IMR-90 (cell line): ENCODE data around the gene ZFR2. TPM values are rescaled to one million over a fixed set of nuclear protein-coding genes. Genes with fewer than 3 reads are reported as not detected.

Experiments used
- ATAC-seq: fragments of 200-7000 bp; cut with Tn5 transposase; 2 replicates; pipeline ENCODE4 v1.9.1; 2020; ENCODE audit warnings: low read depth, mild to moderate bottlenecking, moderate library complexity
- BruUV-seq: library from RNA; stranded (reverse); fragments of 400-500 nt; replicated peaks from 2 replicates; lab custom pipeline; 2021; lab: Mats Ljungman, UMichigan
- CTCF ChIA-PET: fragments of 300-600 bp; formaldehyde crosslinking; extraction: SDS; loops from one replicate; lab custom pipeline; 2021; ENCODE audit warnings: antibody characterized with exemption; lab: Yijun Ruan, JAX
- POLR2A ChIA-PET: fragments of 300-600 bp; sonication (Branson Sonifier 250); formaldehyde crosslinking; loops from one replicate; lab custom pipeline; 2022; ENCODE audit warnings: antibody characterized with exemption; ENCODE audit not compliant: unreplicated experiment; lab: Charles Lee
- DNase-seq: peaks from one replicate; pipeline ENCODE4 v3.0.0; 2013
- H2AFZ ChIP-seq: replicated peaks from 2 replicates; pipeline ENCODE3; 2013; ENCODE audit warnings: low read length, mild to moderate bottlenecking; ENCODE audit not compliant: poor library complexity
- H2AK5ac ChIP-seq: 2 replicates; pipeline ENCODE4 v1.6.1; 2013; ENCODE audit warnings: low read depth, low read length, inconsistent platforms
- H2AK9ac ChIP-seq: replicated peaks from 2 replicates; pipeline ENCODE3; 2013; ENCODE audit warnings: mild to moderate bottlenecking, low read depth, low read length, moderate library complexity; ENCODE audit not compliant: poor library complexity
- H2BK120ac ChIP-seq: 2 replicates; pipeline ENCODE4 v1.6.1; 2013; ENCODE audit warnings: low read depth, low read length, inconsistent platforms
- H2BK15ac ChIP-seq: 3 replicates; pipeline ENCODE4 v1.6.1; 2013; ENCODE audit warnings: low read depth, low read length, inconsistent platforms
- H2BK20ac ChIP-seq: 2 replicates; pipeline ENCODE4 v1.6.1; 2013; ENCODE audit warnings: low read depth, mild to moderate bottlenecking, inconsistent platforms, low read length, moderate library complexity
- H2BK5ac ChIP-seq: 2 replicates; pipeline ENCODE4 v1.6.1; 2013; ENCODE audit warnings: mild to moderate bottlenecking, low read depth, low read length, inconsistent platforms; ENCODE audit not compliant: poor library complexity, severe bottlenecking
- H3K14ac ChIP-seq: replicated peaks from 2 replicates; pipeline ENCODE4 v1.6.1; 2013; ENCODE audit warnings: low read depth, low read length, inconsistent platforms
- H3K18ac ChIP-seq: 2 replicates; pipeline ENCODE4 v1.6.1; 2013; ENCODE audit warnings: low read depth, low read length, control low read depth
- H3K23ac ChIP-seq: 2 replicates; pipeline ENCODE4 v1.6.1; 2013; ENCODE audit warnings: low read depth, low read length, inconsistent platforms
- H3K27ac ChIP-seq: 2 replicates; pipeline ENCODE4 v1.5.1; 2013; ENCODE audit warnings: mild to moderate bottlenecking, control low read depth, low read length; ENCODE audit not compliant: insufficient read depth
- H3K27me3 ChIP-seq: 2 replicates; pipeline ENCODE4 v1.6.1; 2013; ENCODE audit warnings: low read length; ENCODE audit not compliant: control insufficient read depth, insufficient read depth
- H3K36me3 ChIP-seq: 2 replicates; pipeline ENCODE4 v1.6.1; 2013; ENCODE audit warnings: low read length, mixed read lengths; ENCODE audit not compliant: control insufficient read depth, insufficient read depth
- H3K4ac ChIP-seq: 2 replicates; pipeline ENCODE4 v1.6.1; 2013; ENCODE audit warnings: low read depth, low read length, inconsistent platforms
- H3K4me1 ChIP-seq: 2 replicates; pipeline ENCODE4 v1.6.1; 2013; ENCODE audit warnings: low read length, mixed read lengths; ENCODE audit not compliant: control insufficient read depth, insufficient read depth
- H3K4me2 ChIP-seq: 2 replicates; pipeline ENCODE4 v1.6.1; 2013; ENCODE audit warnings: low read depth, mild to moderate bottlenecking, control low read depth, low read length, moderate library complexity
- H3K4me3 ChIP-seq: 2 replicates; pipeline ENCODE4 v1.5.1; 2013; ENCODE audit warnings: low read depth, mild to moderate bottlenecking, control low read depth, low read length, moderate library complexity; ENCODE audit not compliant: insufficient read depth
- H3K56ac ChIP-seq: 2 replicates; pipeline ENCODE4 v1.6.1; 2013; ENCODE audit warnings: low read length, inconsistent platforms; ENCODE audit not compliant: insufficient read depth; ENCODE audit errors: extremely low read depth
- H3K79me1 ChIP-seq, 2 experiments: 2 replicates each; pipeline ENCODE4 v1.6.1; 2013; ENCODE audit warnings: low read length in 2 of 2, inconsistent platforms in 1 of 2, low read depth in 1 of 2
- H3K9ac ChIP-seq: 2 replicates; pipeline ENCODE4 v1.6.1; 2013; ENCODE audit warnings: low read depth, low read length, control low read depth
- H3K9me1 ChIP-seq: 2 replicates; pipeline ENCODE4 v1.6.1; 2013; ENCODE audit warnings: low read length, inconsistent platforms; ENCODE audit not compliant: insufficient read depth
- H3K9me3 ChIP-seq: 2 replicates; pipeline ENCODE4 v1.6.1; 2013; ENCODE audit warnings: low read length; ENCODE audit not compliant: control insufficient read depth, insufficient read depth
- H4K20me1 ChIP-seq: 2 replicates; pipeline ENCODE4 v1.6.1; 2013; ENCODE audit warnings: low read length, inconsistent platforms; ENCODE audit not compliant: insufficient read depth
- H4K5ac ChIP-seq: 2 replicates; pipeline ENCODE4 v1.6.1; 2013; ENCODE audit warnings: mild to moderate bottlenecking, low read depth, low read length, control low read depth
- H4K8ac ChIP-seq, 2 experiments: 2 replicates each; pipeline ENCODE4 v1.6.1; 2013; ENCODE audit warnings: low read depth in 2 of 2, low read length in 2 of 2, control low read depth in 1 of 2, inconsistent platforms in 1 of 2
- H4K91ac ChIP-seq: 2 replicates; pipeline ENCODE4 v1.6.1; 2013; ENCODE audit warnings: low read depth, low read length, inconsistent platforms; ENCODE audit not compliant: insufficient read depth
- BHLHE40 ChIP-seq: fragments of 150-350 bp; IDR thresholded peaks from 2 replicates; pipeline ENCODE4 v1.6.1; 2016; ENCODE audit warnings: mild to moderate bottlenecking, low read depth, low read length
- CEBPB ChIP-seq: IDR thresholded peaks from 2 replicates; pipeline ENCODE4 v1.6.1; 2012; ENCODE audit warnings: low read depth, low read length, improper control_type of control experiment
- CHD1 ChIP-seq: IDR thresholded peaks from 2 replicates; pipeline ENCODE4 v1.6.1; 2012; ENCODE audit warnings: low read depth, low read length, improper control_type of control experiment
- CTCF ChIP-seq: conservative IDR thresholded peaks from 2 replicates; pipeline ENCODE4 v1.5.1; 2012; ENCODE audit warnings: mild to moderate bottlenecking, low read depth, low read length, improper control_type of control experiment
- ELK1 ChIP-seq: fragments of 150-350 bp; IDR thresholded peaks from 2 replicates; pipeline ENCODE4 v1.6.1; 2016; ENCODE audit warnings: low read depth, mild to moderate bottlenecking, low read length, moderate library complexity, borderline replicate concordance
- FOS ChIP-seq: fragments of 150-350 bp; IDR thresholded peaks from 2 replicates; pipeline ENCODE4 v1.6.1; 2016; ENCODE audit warnings: low read depth, low read length
- MAFK ChIP-seq: IDR thresholded peaks from 2 replicates; pipeline ENCODE4 v1.6.1; 2012; ENCODE audit warnings: low read depth, low read length, improper control_type of control experiment
- POLR2A ChIP-seq: IDR thresholded peaks from 2 replicates; pipeline ENCODE4 v1.6.1; 2012; ENCODE audit warnings: mild to moderate bottlenecking, low read depth, low read length
- RAD21 ChIP-seq: IDR thresholded peaks from 2 replicates; pipeline ENCODE4 v1.6.1; 2012; ENCODE audit warnings: low read length, improper control_type of control experiment
- RCOR1 ChIP-seq: IDR thresholded peaks from 2 replicates; pipeline ENCODE4 v1.6.1; 2012; ENCODE audit warnings: mild to moderate bottlenecking, low read length, improper control_type of control experiment; ENCODE audit not compliant: insufficient replicate concordance
- SMC3 ChIP-seq: fragments of 150-350 bp; IDR thresholded peaks from 2 replicates; pipeline ENCODE4 v1.6.1; 2016; ENCODE audit warnings: low read depth, mild to moderate bottlenecking, antibody characterized with exemption, low read length, moderate library complexity
- USF2 ChIP-seq: fragments of 150-350 bp; IDR thresholded peaks from 2 replicates; pipeline ENCODE4 v1.6.1; 2017; ENCODE audit warnings: mild to moderate bottlenecking, antibody characterized with exemption, low read length, low read depth
- WGBS, 2 experiments: methylation state at CpG; one replicate each; pipeline versions ENCODE4 v1.1.5 to v1.1.7; 2013; ENCODE audit warnings: missing lambda C conversion rate in 2 of 2; ENCODE audit not compliant: insufficient read length in 1 of 2; ENCODE audit errors: extremely low coverage in 2 of 2; 5-methylcytosine and 5-hydroxymethylcytosine counted together
- dilution Hi-C: fragments of 300-500 bp; cut with HindIII; formaldehyde crosslinking; loops from one replicate; pipeline ENCODE4 v1.14.3; 2018; ENCODE audit warnings: low sequenced_read_pairs; ENCODE audit not compliant: unreplicated experiment
- in situ Hi-C: fragments of 300-500 bp; cut with MboI; formaldehyde crosslinking; loops from 3 replicates; pipeline ENCODE4 v1.14.3; 2019; ENCODE audit warnings: low sequenced_read_pairs, inconsistent platforms, mixed read lengths
- intact Hi-C: fragments of 100-400 bp; cut with micrococcal nuclease; formaldehyde crosslinking; loops from 2 replicates; pipeline ENCODE4 v1.10.0; 2022
- polyA plus RNA-seq, 3 experiments: library from polyadenylated mRNA; depleted of rRNA; stranded (reverse); fragments of >200 nt; gene quantifications; 2 replicates each; pipeline ENCODE4 v1.2.3, GENCODE V29; 2012; ENCODE audit warnings: low replicate concordance in 1 of 3
- total RNA-seq: library from RNA; depleted of rRNA; stranded (reverse); fragments of >200 nt; gene quantifications from 2 replicates; pipeline ENCODE4 v1.2.3, GENCODE V29; 2012

Gene ZFR2
- total and polyA plus RNA-seq, 2 of the 4 experiments (the other 2 are of a cell fraction): 0.19 TPM; not detected in 1

- Histone ChIP-seq H3K23ac (no peak overlapping the region), H3K14ac (no peak overlapping the region), H4K91ac (no peak overlapping the region), H3K27ac (no peak overlapping the region), H3K4me3 (no peak overlapping the region), H4K5ac (no peak overlapping the region), H3K4ac (no peak overlapping the region), H3K79me1 (no peaks in the 10 kb centered on the region), H2BK20ac (no peak overlapping the region), H2BK120ac (no peak overlapping the region), H4K8ac (no peak overlapping the region), H3K9me1 (no peaks in the 10 kb centered on the region), H3K27me3 (peaks cover 5% of the 10 kb centered on the region; the same call in 1 of the 2 replicates), H3K56ac (no peak overlapping the region), H3K4me1 (no peaks in the 10 kb centered on the region), H3K9ac (no peak overlapping the region), H4K20me1 (no peaks in the 10 kb centered on the region), H2AFZ (no peak overlapping the region), H3K4me2 (no peak overlapping the region), H2BK15ac (no peak overlapping the region), H2BK5ac (no peak overlapping the region), H3K36me3 (no peaks in the 10 kb centered on the region), H2AK5ac (no peak overlapping the region), H3K18ac (no peak overlapping the region), H2AK9ac (no peak overlapping the region), H3K9me3 (peaks cover 2% of the 10 kb centered on the region; the same call in 1 of the 2 replicates)
- ChIA-PET POLR2A (no interaction called here), CTCF (no interaction called here)
- dilution Hi-C loops: no loop called here
- no TSS peak for BruUV-seq
- TF ChIP-seq SMC3 (no peak), RCOR1 (no peak), MAFK (no peak), BHLHE40 (no peak), RAD21 (no peak), CEBPB (no peak), FOS (no peak), CTCF (no peak), CHD1 (no peak), ELK1 (no peak), POLR2A (no peak), USF2 (no peak)
- intact Hi-C loops: no loop called here
- ATAC-seq (no peak), DNase-seq (no peak)
- 40% methylated on average over 7 of the region's 12 CpGs; no CpG with 5 or more reads in 1 of the 2 experiments for WGBS, 2 experiments
- in situ Hi-C loops: no loop called here
Observed at GRCh38 chr19:3893509-3894179, 24.8 kb upstream of the ZFR2 start.
